Measurements from ENCODE around the gene ARMH3. TPM values are rescaled to one million over a fixed set of nuclear protein-coding genes. Genes with fewer than 3 reads are reported as not detected.
A peak's percentile ranks its signal among the peaks of the same experiment; 100 is the strongest.
"Not testable (repeated sequence)": the region's sequence is repeated elsewhere in the genome, so short reads cannot be mapped to it uniquely, and the experiment has no call there.

ARMH3 gene
- total RNA-seq, 1 donor from 2014 or later, result 26.6 TPM

GRCh38 chr10:101993651-101994200 lies 62.2 kb downstream of the ARMH3 start:
- H3K4me3 Mint-ChIP-seq, result no peak overlapping the region
- DNase-seq (ENCODE audit: low spot score in 2 of 2, unreplicated experiment in 2 of 2), result no peak
- no peak for TF ChIP-seq CTCF (IDR thresholded peaks at IDR 0.05; ENCODE audit: unreplicated experiment)
- H3K4me1 Mint-ChIP-seq, result no peaks in the 10 kb centered on the region
- peaks cover 36% of the 10 kb centered on the region for H3K36me3 Mint-ChIP-seq
- H3K9me3 Mint-ChIP-seq, result no peaks in the 10 kb centered on the region
- no peak overlapping the region for H3K27ac Mint-ChIP-seq
- no peaks in the 10 kb centered on the region for H3K27me3 Mint-ChIP-seq (ENCODE audit: low read depth)

- TF ChIP-seq CTCF (IDR thresholded peaks at IDR 0.05; ENCODE audit: unreplicated experiment), result no peak
- Mint-ChIP-seq H3K9me3 (no peaks in the 10 kb centered on the region), H3K27ac (no peak overlapping the region), H3K4me3 (no peak overlapping the region), H3K27me3 (ENCODE audit: low read depth) (no peaks in the 10 kb centered on the region), H3K4me1 (no peaks in the 10 kb centered on the region), H3K36me3 (peaks cover 35% of the 10 kb centered on the region)
- DNase-seq (ENCODE audit: low spot score in 2 of 2, unreplicated experiment in 2 of 2), result no peak
These were observed 62.8 kb downstream of the ARMH3 start for GRCh38 chr10:101993221-101993620.

- no peak overlapping the region for H3K4me3 Mint-ChIP-seq
- peaks cover 30% of the 10 kb centered on the region for H3K36me3 Mint-ChIP-seq
- peaks cover 15% of the 10 kb centered on the region for H3K4me1 Mint-ChIP-seq
- H3K27me3 Mint-ChIP-seq (ENCODE audit: low read depth), result no peaks in the 10 kb centered on the region
- no peak for TF ChIP-seq CTCF (IDR thresholded peaks at IDR 0.05; ENCODE audit: unreplicated experiment)
- H3K27ac Mint-ChIP-seq, result peak overlapping the region; percentile 2
- H3K9me3 Mint-ChIP-seq, result no peaks in the 10 kb centered on the region
- no peak for DNase-seq (ENCODE audit: low spot score in 2 of 2, unreplicated experiment in 2 of 2)
These were observed 68.8 kb downstream of the ARMH3 start for GRCh38 chr10:101987136-101987535.

GRCh38 chr10:101986624-101986971 lies 69.4 kb downstream of the ARMH3 start:
- TF ChIP-seq CTCF (IDR thresholded peaks at IDR 0.05; ENCODE audit: unreplicated experiment), result no peak
- Mint-ChIP-seq H3K27me3 (ENCODE audit: low read depth) (no peaks in the 10 kb centered on the region), H3K4me3 (no peak overlapping the region), H3K27ac (peak overlapping the region; percentile 64), H3K36me3 (peaks cover 24% of the 10 kb centered on the region), H3K4me1 (peaks cover 15% of the 10 kb centered on the region), H3K9me3 (no peaks in the 10 kb centered on the region)
- DNase-seq (ENCODE audit: low spot score in 2 of 2, unreplicated experiment in 2 of 2), result peak in 1 of 2 experiments; percentile 38

- H3K9me3 Mint-ChIP-seq; H3K27me3 Mint-ChIP-seq (ENCODE audit: low read depth); H3K27ac Mint-ChIP-seq; H3K4me3 Mint-ChIP-seq; DNase-seq (ENCODE audit: low spot score in 2 of 2, unreplicated experiment in 2 of 2); H3K4me1 Mint-ChIP-seq: not testable (repeated sequence)
- peaks cover 12% of the 10 kb centered on the region for H3K36me3 Mint-ChIP-seq
These were observed 75.3 kb downstream of the ARMH3 start for GRCh38 chr10:101980677-101981076.

GRCh38 chr10:101974091-101974971 lies 81.6 kb downstream of the ARMH3 start:
- Mint-ChIP-seq H3K4me1 (no peaks in the 10 kb centered on the region), H3K27me3 (ENCODE audit: low read depth) (no peaks in the 10 kb centered on the region)
- DNase-seq (ENCODE audit: low spot score in 2 of 2, unreplicated experiment in 2 of 2), result no peak

More at GRCh38 chr10:101974091-101974971, 81.6 kb downstream of the ARMH3 start:
- peaks cover 16% of the 10 kb centered on the region for H3K36me3 Mint-ChIP-seq
- H3K4me3 Mint-ChIP-seq, result no peak overlapping the region
- H3K9me3 Mint-ChIP-seq, result no peaks in the 10 kb centered on the region
- no peak overlapping the region for H3K27ac Mint-ChIP-seq
- no peak for TF ChIP-seq CTCF (IDR thresholded peaks at IDR 0.05; ENCODE audit: unreplicated experiment)
